K562 (cell line): ENCODE results near the gene ZNRF1. TPM values are rescaled to one million over a fixed set of nuclear protein-coding genes. Genes with fewer than 3 reads are reported as not detected.
A peak's percentile ranks its signal among the peaks of the same experiment; 100 is the strongest.

Source experiments
- HLTF ChIP-seq: fragments of 450-650 bp; IDR thresholded peaks from 2 replicates; pipeline ENCODE4 v1.6.1; 2016
- NCOA1 ChIP-seq: fragments of 450-650 bp; IDR thresholded peaks from 2 replicates; pipeline ENCODE4 v1.6.1; 2016; ENCODE audit warnings: low read depth
- POLR3G ChIP-seq: IDR thresholded peaks from 2 replicates; pipeline ENCODE4 v1.6.1; 2011; ENCODE audit not compliant: insufficient read length, insufficient replicate concordance; ENCODE audit errors: extremely low read depth
- STAG1 ChIP-seq: sonication (generic); formaldehyde crosslinking; IDR thresholded peaks from 2 replicates; pipeline ENCODE4 v1.5.0; 2020; ENCODE audit warnings: missing genetic modification reagents, borderline replicate concordance
- ZFP30 ChIP-seq: fragments of 250-450 bp; sonication (Bioruptor Pico); IDR thresholded peaks from 2 replicates; pipeline ENCODE4 v1.8.0; 2022; ENCODE audit warnings: moderate library complexity, mild to moderate bottlenecking, inconsistent platforms, borderline replicate concordance
- ZNF584 ChIP-seq: fragments of 200-800 bp; sonication (Bioruptor generic); IDR thresholded peaks from 2 replicates; pipeline ENCODE4 v1.6.1; 2016; ENCODE audit warnings: low read depth, mild to moderate bottlenecking, missing genetic modification characterization, missing compliant biosample characterization
- ZNF655 ChIP-seq: fragments of 250-450 bp; sonication (Bioruptor Pico); IDR thresholded peaks from 2 replicates; pipeline ENCODE4 v1.5.0; 2021
- ZNF717 ChIP-seq: fragments of 250-450 bp; sonication (Bioruptor Pico); IDR thresholded peaks from 2 replicates; pipeline ENCODE4 v1.5.0; 2021
- polyA plus RNA-seq, 8 experiments: library from polyadenylated mRNA; depleted of rRNA in 4 of 8; stranded (reverse) in 5 of 8; unstranded in 3 of 8; fragments of >200 nt; fragmentation: Nextera tagmentation in 2 of 8; fragmentation: Illumina TruSeq in 1 of 8; extraction: Ambion mirVana in 2 of 8; extraction: Trizol in 1 of 8; gene quantifications; 2 replicates each; pipeline versions ENCODE4 v1.2.1 to v1.2.3, GENCODE V29; 2011 to 2014; ENCODE audit warnings: inconsistent platforms in 1 of 8, missing spikeins in 1 of 8
- total RNA-seq, 7 experiments: library from RNA; depleted of rRNA in 6 of 7; stranded (reverse); fragments of >200 nt in 6 of 7; fragmentation: Illumina TruSeq in 2 of 7; extraction: Trizol in 2 of 7; gene quantifications; 2 replicates each; pipeline versions ENCODE4 v1.2.1 to v1.2.3, GENCODE V29; 2011 to 2021; ENCODE audit warnings: low replicate concordance in 1 of 7
- TF ChIP-seq, protein P1 (sequence below): fragments of 200-600 bp; sonication (generic); IDR thresholded peaks from one replicate; pipeline ENCODE4 v1.6.1; 2012; ENCODE audit warnings: mild to moderate bottlenecking, low read depth, low read length, inconsistent platforms

The ZNRF1 gene
- total and polyA plus RNA-seq, 9 of the 15 experiments (the other 6 are each of a cell fraction or from before 2014, with no cell fraction given) = 9.5 to 37.7 (median 20.0) TPM

DNA sequence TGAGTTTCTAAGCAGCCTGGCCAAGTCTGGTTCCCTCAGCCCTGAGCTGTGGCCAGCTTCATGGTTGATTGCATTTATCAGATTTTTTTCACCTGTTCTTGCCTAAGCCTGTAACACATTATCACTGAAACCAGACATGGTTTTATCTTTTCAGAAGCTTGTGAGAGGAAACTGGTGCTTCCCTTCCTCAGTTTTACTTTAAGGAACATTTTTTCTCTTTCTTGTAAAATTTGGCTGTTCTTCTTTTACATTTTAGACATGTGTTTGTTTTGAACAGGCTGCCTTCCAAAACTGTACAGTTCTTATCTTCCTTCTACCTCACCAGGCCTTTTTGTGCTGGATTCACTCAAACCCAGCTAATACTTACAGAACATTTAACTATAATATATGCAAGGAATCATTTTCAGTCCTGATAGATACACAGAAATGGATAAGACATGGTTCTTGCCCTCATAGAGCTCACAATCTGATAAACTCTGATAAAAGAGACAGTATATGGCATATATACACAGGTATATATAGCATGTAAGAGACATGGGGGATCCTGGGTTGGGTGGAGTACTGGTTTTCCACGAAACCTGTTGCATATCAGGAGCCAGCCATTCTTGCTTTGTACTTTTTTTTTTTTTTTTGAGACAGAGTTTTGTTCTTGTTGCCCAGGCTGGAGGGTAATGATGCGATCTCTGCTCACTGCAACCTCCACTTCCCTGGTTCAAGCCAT lies 44.5 kb downstream of the ZNRF1 start (continued):
- TF ChIP-seq, protein P1, sequence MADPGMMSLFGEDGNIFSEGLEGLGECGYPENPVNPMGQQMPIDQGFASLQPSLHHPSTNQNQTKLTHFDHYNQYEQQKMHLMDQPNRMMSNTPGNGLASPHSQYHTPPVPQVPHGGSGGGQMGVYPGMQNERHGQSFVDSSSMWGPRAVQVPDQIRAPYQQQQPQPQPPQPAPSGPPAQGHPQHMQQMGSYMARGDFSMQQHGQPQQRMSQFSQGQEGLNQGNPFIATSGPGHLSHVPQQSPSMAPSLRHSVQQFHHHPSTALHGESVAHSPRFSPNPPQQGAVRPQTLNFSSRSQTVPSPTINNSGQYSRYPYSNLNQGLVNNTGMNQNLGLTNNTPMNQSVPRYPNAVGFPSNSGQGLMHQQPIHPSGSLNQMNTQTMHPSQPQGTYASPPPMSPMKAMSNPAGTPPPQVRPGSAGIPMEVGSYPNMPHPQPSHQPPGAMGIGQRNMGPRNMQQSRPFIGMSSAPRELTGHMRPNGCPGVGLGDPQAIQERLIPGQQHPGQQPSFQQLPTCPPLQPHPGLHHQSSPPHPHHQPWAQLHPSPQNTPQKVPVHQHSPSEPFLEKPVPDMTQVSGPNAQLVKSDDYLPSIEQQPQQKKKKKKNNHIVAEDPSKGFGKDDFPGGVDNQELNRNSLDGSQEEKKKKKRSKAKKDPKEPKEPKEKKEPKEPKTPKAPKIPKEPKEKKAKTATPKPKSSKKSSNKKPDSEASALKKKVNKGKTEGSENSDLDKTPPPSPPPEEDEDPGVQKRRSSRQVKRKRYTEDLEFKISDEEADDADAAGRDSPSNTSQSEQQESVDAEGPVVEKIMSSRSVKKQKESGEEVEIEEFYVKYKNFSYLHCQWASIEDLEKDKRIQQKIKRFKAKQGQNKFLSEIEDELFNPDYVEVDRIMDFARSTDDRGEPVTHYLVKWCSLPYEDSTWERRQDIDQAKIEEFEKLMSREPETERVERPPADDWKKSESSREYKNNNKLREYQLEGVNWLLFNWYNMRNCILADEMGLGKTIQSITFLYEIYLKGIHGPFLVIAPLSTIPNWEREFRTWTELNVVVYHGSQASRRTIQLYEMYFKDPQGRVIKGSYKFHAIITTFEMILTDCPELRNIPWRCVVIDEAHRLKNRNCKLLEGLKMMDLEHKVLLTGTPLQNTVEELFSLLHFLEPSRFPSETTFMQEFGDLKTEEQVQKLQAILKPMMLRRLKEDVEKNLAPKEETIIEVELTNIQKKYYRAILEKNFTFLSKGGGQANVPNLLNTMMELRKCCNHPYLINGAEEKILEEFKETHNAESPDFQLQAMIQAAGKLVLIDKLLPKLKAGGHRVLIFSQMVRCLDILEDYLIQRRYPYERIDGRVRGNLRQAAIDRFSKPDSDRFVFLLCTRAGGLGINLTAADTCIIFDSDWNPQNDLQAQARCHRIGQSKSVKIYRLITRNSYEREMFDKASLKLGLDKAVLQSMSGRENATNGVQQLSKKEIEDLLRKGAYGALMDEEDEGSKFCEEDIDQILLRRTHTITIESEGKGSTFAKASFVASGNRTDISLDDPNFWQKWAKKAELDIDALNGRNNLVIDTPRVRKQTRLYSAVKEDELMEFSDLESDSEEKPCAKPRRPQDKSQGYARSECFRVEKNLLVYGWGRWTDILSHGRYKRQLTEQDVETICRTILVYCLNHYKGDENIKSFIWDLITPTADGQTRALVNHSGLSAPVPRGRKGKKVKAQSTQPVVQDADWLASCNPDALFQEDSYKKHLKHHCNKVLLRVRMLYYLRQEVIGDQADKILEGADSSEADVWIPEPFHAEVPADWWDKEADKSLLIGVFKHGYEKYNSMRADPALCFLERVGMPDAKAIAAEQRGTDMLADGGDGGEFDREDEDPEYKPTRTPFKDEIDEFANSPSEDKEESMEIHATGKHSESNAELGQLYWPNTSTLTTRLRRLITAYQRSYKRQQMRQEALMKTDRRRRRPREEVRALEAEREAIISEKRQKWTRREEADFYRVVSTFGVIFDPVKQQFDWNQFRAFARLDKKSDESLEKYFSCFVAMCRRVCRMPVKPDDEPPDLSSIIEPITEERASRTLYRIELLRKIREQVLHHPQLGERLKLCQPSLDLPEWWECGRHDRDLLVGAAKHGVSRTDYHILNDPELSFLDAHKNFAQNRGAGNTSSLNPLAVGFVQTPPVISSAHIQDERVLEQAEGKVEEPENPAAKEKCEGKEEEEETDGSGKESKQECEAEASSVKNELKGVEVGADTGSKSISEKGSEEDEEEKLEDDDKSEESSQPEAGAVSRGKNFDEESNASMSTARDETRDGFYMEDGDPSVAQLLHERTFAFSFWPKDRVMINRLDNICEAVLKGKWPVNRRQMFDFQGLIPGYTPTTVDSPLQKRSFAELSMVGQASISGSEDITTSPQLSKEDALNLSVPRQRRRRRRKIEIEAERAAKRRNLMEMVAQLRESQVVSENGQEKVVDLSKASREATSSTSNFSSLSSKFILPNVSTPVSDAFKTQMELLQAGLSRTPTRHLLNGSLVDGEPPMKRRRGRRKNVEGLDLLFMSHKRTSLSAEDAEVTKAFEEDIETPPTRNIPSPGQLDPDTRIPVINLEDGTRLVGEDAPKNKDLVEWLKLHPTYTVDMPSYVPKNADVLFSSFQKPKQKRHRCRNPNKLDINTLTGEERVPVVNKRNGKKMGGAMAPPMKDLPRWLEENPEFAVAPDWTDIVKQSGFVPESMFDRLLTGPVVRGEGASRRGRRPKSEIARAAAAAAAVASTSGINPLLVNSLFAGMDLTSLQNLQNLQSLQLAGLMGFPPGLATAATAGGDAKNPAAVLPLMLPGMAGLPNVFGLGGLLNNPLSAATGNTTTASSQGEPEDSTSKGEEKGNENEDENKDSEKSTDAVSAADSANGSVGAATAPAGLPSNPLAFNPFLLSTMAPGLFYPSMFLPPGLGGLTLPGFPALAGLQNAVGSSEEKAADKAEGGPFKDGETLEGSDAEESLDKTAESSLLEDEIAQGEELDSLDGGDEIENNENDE = no peak
- TF ChIP-seq ZNF717 (no peak), POLR3G (no peak), HLTF (peak; percentile 78; the same call in 1 of the 2 replicates), ZFP30 (no peak), ZNF584 (CRISPR knock-in tag) (no peak), NCOA1 (peak; percentile 86), ZNF655 (CRISPR knock-in tag) (no peak), STAG1 (CRISPR knock-in tag) (no peak)
